ENCODE data around the gene KCNJ2. TPM values are rescaled to one million over a fixed set of nuclear protein-coding genes. Genes with fewer than 3 reads are reported as not detected.

KCNJ2 gene
- total RNA-seq, 6 experiments from 2014 or later, result 0.23 to 0.47 (median 0.37) TPM

GRCh38 chr17:70202840-70203239, 33.5 kb downstream of the KCNJ2 start:
- H3K36me3 Mint-ChIP-seq (ENCODE audit: low read depth), result no peaks in the 10 kb centered on the region
- H3K4me1 Mint-ChIP-seq (ENCODE audit: low read depth), result no peaks in the 10 kb centered on the region
- no peak for TF ChIP-seq CTCF (IDR thresholded peaks at IDR 0.05)
- H3K27ac Mint-ChIP-seq, result no peak overlapping the region
- H3K27me3 Mint-ChIP-seq (ENCODE audit: insufficient read depth), result no peaks in the 10 kb centered on the region
- H3K9me3 Mint-ChIP-seq, result no peaks in the 10 kb centered on the region
- H3K4me3 Mint-ChIP-seq, result no peak overlapping the region
- no peak for DNase-seq

- H3K9me3 Mint-ChIP-seq, result no peaks in the 10 kb centered on the region
- H3K27ac Mint-ChIP-seq, result no peak overlapping the region
- H3K4me3 Mint-ChIP-seq, result no peak overlapping the region
- DNase-seq, result no peak
- H3K4me1 Mint-ChIP-seq (ENCODE audit: low read depth), result no peaks in the 10 kb centered on the region
- H3K36me3 Mint-ChIP-seq (ENCODE audit: low read depth), result no peaks in the 10 kb centered on the region
- no peaks in the 10 kb centered on the region for H3K27me3 Mint-ChIP-seq (ENCODE audit: insufficient read depth)
- TF ChIP-seq CTCF (IDR thresholded peaks at IDR 0.05), result no peak
Measured at GRCh38 chr17:70204431-70204830, 35.1 kb downstream of the KCNJ2 start.

GRCh38 chr17:70205401-70205800, 36.1 kb downstream of the KCNJ2 start:
- no peaks in the 10 kb centered on the region for H3K9me3 Mint-ChIP-seq
- no peaks in the 10 kb centered on the region for H3K36me3 Mint-ChIP-seq (ENCODE audit: low read depth)
- H3K27me3 Mint-ChIP-seq (ENCODE audit: insufficient read depth), result no peaks in the 10 kb centered on the region
- H3K4me1 Mint-ChIP-seq (ENCODE audit: low read depth), result no peaks in the 10 kb centered on the region
- DNase-seq, result no peak
- no peak overlapping the region for H3K27ac Mint-ChIP-seq
- TF ChIP-seq CTCF (IDR thresholded peaks at IDR 0.05), result no peak
- H3K4me3 Mint-ChIP-seq, result no peak overlapping the region

- Mint-ChIP-seq H3K27ac (no peak overlapping the region), H3K4me1 (ENCODE audit: low read depth) (no peaks in the 10 kb centered on the region), H3K27me3 (ENCODE audit: insufficient read depth) (no peaks in the 10 kb centered on the region; the same call in 1 of the 2 replicates), H3K36me3 (ENCODE audit: low read depth) (no peaks in the 10 kb centered on the region), H3K4me3 (no peak overlapping the region), H3K9me3 (no peaks in the 10 kb centered on the region)
- no peak for TF ChIP-seq CTCF (IDR thresholded peaks at IDR 0.05)
- no peak for DNase-seq
Measured at GRCh38 chr17:70206361-70207010, 37.2 kb downstream of the KCNJ2 start.

GRCh38 chr17:70207184-70207583, 37.9 kb downstream of the KCNJ2 start:
- H3K4me1 Mint-ChIP-seq (ENCODE audit: low read depth), result no peaks in the 10 kb centered on the region
- H3K9me3 Mint-ChIP-seq, result peaks cover under 1% of the 10 kb centered on the region; the same call in 1 of the 2 replicates
- H3K4me3 Mint-ChIP-seq, result no peak overlapping the region
- H3K27ac Mint-ChIP-seq, result no peak overlapping the region
- H3K27me3 Mint-ChIP-seq (ENCODE audit: insufficient read depth), result no peaks in the 10 kb centered on the region; the same call in 1 of the 2 replicates
- DNase-seq, result no peak
- H3K36me3 Mint-ChIP-seq (ENCODE audit: low read depth), result no peaks in the 10 kb centered on the region
- no peak for TF ChIP-seq CTCF (IDR thresholded peaks at IDR 0.05)

Data from HFFc6 (cell line).